KOPT-K1 (cell line): ENCODE measurements around the gene KCNMA1.
"Not testable (repeated sequence)": the region's sequence is repeated elsewhere in the genome, so short reads cannot be mapped to it uniquely, and the experiment has no call there.

Experiments used
- H3K27ac ChIP-seq: fragments of 200-600 bp; sonication (generic); 2 replicates; pipeline ENCODE4 v1.5.1; 2016; ENCODE audit warnings: antibody characterized with exemption, mild to moderate bottlenecking, low read depth, low read length; ENCODE audit not compliant: poor library complexity, severe bottlenecking
- H3K36me3 ChIP-seq: fragments of 200-600 bp; sonication (generic); 2 replicates; pipeline ENCODE4 v1.5.1; 2017; ENCODE audit warnings: antibody characterized with exemption, mild to moderate bottlenecking, low read length, moderate library complexity; ENCODE audit not compliant: insufficient read depth
- H3K9me3 ChIP-seq: fragments of 200-600 bp; sonication (generic); 2 replicates; pipeline ENCODE4 v1.5.1; 2017; ENCODE audit warnings: antibody characterized with exemption, low read length, mild to moderate bottlenecking; ENCODE audit not compliant: insufficient read depth, poor library complexity, severe bottlenecking

Gene KCNMA1

DNA sequence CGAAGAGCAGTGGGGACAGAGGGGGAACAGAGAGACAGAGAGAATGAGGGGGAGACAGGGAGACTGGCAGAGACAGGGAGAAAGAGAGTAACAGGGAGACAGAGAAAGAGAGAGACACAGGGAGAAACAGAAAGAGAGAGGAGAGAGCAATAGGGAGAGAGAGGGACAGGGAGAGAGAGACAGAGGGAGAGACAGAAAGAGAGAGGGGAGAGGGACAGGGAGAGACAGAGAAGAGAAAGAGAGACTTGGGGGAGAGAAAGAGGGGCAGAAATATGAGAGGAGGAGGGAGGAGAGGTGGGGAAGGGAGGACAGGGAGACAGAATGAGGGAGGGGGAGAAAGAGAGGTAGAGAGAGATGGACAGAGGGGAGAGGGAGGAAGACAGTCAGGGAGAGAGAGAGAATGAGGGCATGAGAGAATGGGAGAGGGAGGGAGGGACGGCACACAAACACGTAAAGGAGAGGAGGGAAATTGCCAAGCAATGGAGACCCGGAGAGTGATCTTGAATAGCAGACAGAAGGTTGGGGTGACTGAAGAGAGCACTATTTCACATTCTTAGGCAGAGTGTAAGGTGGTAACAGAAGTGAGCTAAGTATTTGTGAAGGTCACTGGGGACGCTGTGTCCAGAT is 33.3 kb upstream of the KCNMA1 start:
- H3K9me3 ChIP-seq: no peaks in the 10 kb centered on the region
- no peak overlapping the region for H3K27ac ChIP-seq
- H3K36me3 ChIP-seq: no peaks in the 10 kb centered on the region

- H3K36me3 ChIP-seq: no peaks in the 10 kb centered on the region
- H3K27ac ChIP-seq: no peak overlapping the region
- H3K9me3 ChIP-seq: no peaks in the 10 kb centered on the region
These were observed 32.3 kb upstream of the KCNMA1 start for GRCh38 chr10:77669892-77670291.

- no peaks in the 10 kb centered on the region for H3K36me3 ChIP-seq
- no peak overlapping the region for H3K27ac ChIP-seq
- no peaks in the 10 kb centered on the region for H3K9me3 ChIP-seq
These were observed 30.1 kb upstream of the KCNMA1 start for GRCh38 chr10:77667426-77668324.

DNA sequence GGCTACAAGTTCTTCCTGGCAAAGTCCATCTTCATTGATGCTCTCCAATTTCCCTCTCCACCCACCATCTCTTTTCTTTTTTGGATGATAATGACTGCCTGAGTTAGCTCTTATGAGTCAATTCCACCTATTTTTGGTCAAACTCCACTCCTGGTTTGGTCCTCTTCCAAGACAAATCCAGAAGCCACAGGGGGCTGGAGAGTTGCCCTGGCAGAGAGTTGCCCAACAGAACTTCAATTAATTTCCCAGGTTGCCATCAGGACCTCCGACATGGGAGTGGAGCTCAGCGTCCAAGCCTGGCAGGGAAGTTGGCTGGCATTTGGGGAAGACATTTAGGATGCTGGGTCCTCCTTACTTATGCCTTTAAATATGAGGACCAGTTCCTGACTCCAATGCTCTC is 29.2 kb upstream of the KCNMA1 start:
- no peaks in the 10 kb centered on the region for H3K9me3 ChIP-seq
- no peak overlapping the region for H3K27ac ChIP-seq
- H3K36me3 ChIP-seq: no peaks in the 10 kb centered on the region

- Histone ChIP-seq H3K36me3 (no peaks in the 10 kb centered on the region), H3K27ac (no peak overlapping the region), H3K9me3 (no peaks in the 10 kb centered on the region)
These were observed 27.1 kb upstream of the KCNMA1 start for GRCh38 chr10:77664696-77665095.

DNA sequence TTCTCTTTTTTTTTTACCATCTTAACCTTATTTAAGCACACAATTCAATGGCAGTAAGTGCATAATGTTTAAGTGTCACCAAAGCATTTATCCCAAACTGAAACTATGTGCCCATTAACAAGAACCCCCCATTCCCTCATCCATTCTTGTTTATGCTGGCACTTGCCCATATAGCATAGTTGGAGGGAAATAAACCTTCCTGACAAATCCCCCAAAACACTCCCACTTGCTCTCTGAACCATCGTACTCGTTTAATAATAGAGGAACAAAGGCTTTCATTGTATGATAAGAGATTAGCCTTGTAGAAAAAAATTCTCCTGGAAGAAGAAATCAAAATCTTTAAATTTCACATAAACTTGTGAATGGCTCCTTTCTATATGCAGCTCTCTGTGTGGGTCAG is 26.4 kb upstream of the KCNMA1 start:
- Histone ChIP-seq H3K9me3 (no peaks in the 10 kb centered on the region), H3K27ac (no peak overlapping the region), H3K36me3 (no peaks in the 10 kb centered on the region)

DNA sequence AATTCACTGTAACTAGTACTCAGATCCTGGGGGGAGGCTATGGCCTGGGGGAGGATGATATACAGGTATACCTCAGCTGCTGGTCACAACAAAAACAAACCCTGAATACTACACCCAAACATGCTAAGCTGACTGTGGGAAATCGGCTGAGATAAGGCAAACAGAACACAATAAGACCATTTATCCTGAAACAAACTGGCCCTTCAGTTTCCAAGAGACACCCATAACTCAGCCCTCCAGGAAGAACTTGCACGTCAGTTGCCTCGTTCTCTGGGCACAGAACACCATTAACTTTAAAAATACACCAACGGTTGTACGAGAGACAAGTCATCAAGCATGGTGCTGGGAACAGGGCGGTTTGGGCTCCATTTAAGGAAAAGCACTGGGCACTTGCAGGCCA is 24.1 kb upstream of the KCNMA1 start:
- Histone ChIP-seq H3K27ac (no peak overlapping the region), H3K9me3 (peaks cover 4% of the 10 kb centered on the region), H3K36me3 (no peaks in the 10 kb centered on the region)

GRCh38 chr10:77661100-77661499 is 23.5 kb upstream of the KCNMA1 start:
- Histone ChIP-seq H3K36me3 (no peaks in the 10 kb centered on the region), H3K27ac (no peak overlapping the region), H3K9me3 (peaks cover 4% of the 10 kb centered on the region)

- not testable (repeated sequence) for H3K36me3 ChIP-seq, H3K9me3 ChIP-seq, H3K27ac ChIP-seq
These were observed 21.6 kb upstream of the KCNMA1 start for GRCh38 chr10:77659046-77659670.

DNA sequence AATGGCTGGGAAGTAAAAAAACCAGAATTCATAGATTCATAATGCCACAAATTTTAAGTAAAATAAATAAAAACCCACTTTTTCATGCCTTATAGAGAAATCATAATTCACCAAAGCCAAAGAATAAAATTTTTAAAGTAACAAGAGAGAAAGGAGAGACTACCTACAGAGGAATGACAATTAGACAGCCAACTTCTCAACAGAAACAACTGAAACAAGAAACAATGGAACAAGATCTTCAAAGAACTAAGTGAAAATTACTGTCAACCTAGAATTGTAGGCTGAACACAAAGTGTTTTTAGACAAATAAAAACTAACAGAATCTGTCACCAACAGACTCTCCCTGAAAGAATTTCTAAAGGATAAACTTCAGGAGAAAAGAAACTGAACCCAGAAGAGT is 15.6 kb upstream of the KCNMA1 start:
- Histone ChIP-seq H3K9me3 (peaks cover 1% of the 10 kb centered on the region), H3K27ac (no peak overlapping the region), H3K36me3 (no peaks in the 10 kb centered on the region)

- no peaks in the 10 kb centered on the region for H3K9me3 ChIP-seq
- H3K36me3 ChIP-seq: no peaks in the 10 kb centered on the region
- H3K27ac ChIP-seq: no peak overlapping the region
These were observed 12.0 kb upstream of the KCNMA1 start for GRCh38 chr10:77649333-77650331.

GRCh38 chr10:77648472-77648871 is 10.9 kb upstream of the KCNMA1 start:
- H3K27ac ChIP-seq: no peak overlapping the region
- no peaks in the 10 kb centered on the region for H3K9me3 ChIP-seq
- H3K36me3 ChIP-seq: no peaks in the 10 kb centered on the region

- Histone ChIP-seq H3K27ac (no peak overlapping the region), H3K36me3 (no peaks in the 10 kb centered on the region), H3K9me3 (no peaks in the 10 kb centered on the region)
These were observed 10.1 kb upstream of the KCNMA1 start for GRCh38 chr10:77647543-77648293.
